ENCODE results near the gene TLR3. TPM values are rescaled to one million over a fixed set of nuclear protein-coding genes. Genes with fewer than 3 reads are reported as not detected.
"Not testable (repeated sequence)": the region's sequence is repeated elsewhere in the genome, so short reads cannot be mapped to it uniquely, and the experiment has no call there.

TLR3 gene
- total RNA-seq, 1 experiment from 2014 or later = 3.9 TPM

GRCh38 chr4:186039697-186040096, 29.3 kb upstream of the TLR3 start:
- in situ Hi-C loops (cut with HindIII; ENCODE audit: low sequenced_read_pairs) = no loop called here
- no peak for DNase-seq (ENCODE audit: low spot score)

DNA sequence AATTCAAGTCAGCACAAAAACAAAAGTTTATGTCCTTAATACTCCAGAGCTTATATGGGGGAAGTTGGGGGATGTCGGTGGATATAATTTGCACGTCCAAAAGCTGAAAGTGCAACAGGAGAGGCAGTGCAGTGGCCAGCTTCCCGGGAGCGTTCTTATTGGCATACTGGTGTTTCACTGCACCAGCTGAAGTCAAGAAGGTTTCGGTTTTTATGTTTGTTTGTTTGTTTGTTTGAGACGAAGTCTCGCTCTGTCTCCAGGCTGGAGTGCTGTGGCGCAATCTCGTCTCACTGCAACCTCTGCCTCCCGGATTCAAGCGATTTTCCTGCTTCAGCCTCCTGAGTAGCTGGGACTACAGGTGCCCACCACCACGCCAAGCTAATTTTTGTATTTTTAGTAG, 28.6 kb upstream of the TLR3 start:
- in situ Hi-C loops (cut with HindIII; ENCODE audit: low sequenced_read_pairs) = no loop called here
- DNase-seq (ENCODE audit: low spot score) = no peak

DNA sequence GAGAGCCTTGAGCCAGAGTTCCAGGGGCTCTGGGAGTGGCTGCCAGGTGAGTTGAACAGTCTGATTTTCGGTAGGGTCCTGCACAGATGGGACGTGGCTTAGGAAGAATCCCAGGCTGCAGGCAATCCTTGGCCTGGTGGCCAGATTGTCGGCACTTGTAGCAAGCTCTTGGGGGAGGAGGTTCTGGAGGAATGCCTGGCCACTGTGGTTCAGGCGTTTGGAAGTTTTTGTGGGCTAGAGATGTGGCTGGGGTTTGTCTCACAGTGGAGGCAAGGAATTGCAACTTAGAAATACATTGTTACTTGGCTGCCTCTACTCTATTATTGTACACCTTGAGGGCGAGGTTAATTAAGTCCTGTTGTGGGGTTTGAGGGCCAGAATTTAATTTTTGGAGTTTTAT, 21.5 kb upstream of the TLR3 start:
- peak; percentile 32 for DNase-seq (ENCODE audit: low spot score)
- in situ Hi-C loops (cut with HindIII; ENCODE audit: low sequenced_read_pairs) = not testable (repeated sequence)

- DNase-seq (ENCODE audit: low spot score); in situ Hi-C loops (cut with HindIII; ENCODE audit: low sequenced_read_pairs): not testable (repeated sequence)
These were observed 18.8 kb upstream of the TLR3 start for GRCh38 chr4:186050135-186050534.

- in situ Hi-C loops (cut with HindIII; ENCODE audit: low sequenced_read_pairs) = no loop called here
- no peak for DNase-seq (ENCODE audit: low spot score)
These were observed 17.9 kb upstream of the TLR3 start for GRCh38 chr4:186051096-186051495.

DNA sequence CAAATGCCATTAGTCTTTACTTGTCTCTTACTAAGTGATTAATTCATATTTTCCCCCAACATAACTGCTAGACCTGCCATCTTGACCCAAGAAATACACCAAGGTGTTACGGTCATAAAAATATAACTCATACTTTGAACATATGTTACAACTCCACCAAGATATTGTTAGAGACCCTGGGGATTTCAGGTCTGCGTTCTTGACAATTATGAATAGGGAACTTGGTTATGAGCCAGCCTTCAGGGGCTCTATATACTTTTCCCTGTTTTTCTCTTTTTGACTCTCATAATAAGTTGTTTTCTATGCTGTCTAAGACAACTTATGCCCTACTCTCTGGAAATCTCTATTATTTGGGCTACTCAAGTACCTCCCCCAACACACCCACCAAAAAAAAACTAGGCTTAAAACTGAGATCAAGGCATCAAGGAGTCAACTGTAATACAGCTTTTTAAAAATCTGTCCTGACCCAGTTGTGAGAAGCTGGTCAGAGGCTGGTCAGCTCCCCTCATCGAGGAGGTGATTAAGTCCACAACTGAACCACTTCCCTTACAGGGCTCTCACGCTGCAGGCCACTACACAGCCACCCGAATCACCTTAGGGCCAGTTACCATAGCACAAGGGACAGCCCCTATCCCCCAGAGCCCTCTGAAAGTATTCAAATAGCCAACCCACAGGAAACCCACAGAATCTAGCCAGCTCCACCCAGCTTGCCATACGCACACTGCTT, 10.5 kb upstream of the TLR3 start:
- no peak for DNase-seq (ENCODE audit: low spot score)
- in situ Hi-C loops (cut with HindIII; ENCODE audit: low sequenced_read_pairs) = no loop called here

DNA sequence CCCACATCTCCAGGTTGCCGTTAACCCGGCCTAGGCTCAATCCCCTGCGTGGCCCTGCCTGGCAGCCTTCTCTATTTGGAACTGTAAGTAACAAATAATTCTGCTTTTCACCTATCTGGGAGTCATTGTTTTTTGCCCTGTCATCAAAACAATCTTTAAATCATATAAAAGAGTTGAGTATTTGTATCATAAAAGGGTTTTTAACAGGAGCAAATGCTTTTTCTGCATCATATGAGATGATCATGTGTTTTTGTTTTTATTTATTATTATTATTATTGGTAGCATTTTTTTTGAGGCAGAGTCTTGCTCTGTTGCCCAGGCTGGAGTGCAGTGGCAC, 10.0 kb upstream of the TLR3 start:
- DNase-seq (ENCODE audit: low spot score) = no peak
- in situ Hi-C loops (cut with HindIII; ENCODE audit: low sequenced_read_pairs) = no loop called here

DNA sequence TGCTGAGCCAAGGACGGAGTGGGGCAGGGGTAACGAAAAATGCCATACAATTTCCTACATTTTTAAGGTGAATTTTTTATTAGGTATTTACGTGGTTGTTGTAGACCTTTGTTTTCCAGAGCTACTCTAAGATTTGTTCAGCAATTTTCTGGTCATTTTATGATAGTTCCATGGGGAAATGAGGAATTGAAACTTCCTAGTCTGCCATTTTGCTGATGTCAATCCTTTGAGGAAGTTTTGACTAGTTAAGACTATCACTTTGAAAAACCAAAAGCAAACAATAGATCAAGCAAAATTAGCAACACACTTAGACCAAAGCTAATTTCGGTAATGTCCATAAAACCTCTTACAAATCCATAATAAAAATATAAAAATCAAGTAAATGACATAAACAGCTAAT, 7.0 kb upstream of the TLR3 start:
- in situ Hi-C loops (cut with HindIII; ENCODE audit: low sequenced_read_pairs) = no loop called here
- no peak for DNase-seq (ENCODE audit: low spot score)

GRCh38 chr4:186067757-186068385, 1.1 kb upstream of the TLR3 start:
- in situ Hi-C loops (cut with HindIII; ENCODE audit: low sequenced_read_pairs) = no loop called here
- DNase-seq (ENCODE audit: low spot score) = peak; percentile 43

DNA sequence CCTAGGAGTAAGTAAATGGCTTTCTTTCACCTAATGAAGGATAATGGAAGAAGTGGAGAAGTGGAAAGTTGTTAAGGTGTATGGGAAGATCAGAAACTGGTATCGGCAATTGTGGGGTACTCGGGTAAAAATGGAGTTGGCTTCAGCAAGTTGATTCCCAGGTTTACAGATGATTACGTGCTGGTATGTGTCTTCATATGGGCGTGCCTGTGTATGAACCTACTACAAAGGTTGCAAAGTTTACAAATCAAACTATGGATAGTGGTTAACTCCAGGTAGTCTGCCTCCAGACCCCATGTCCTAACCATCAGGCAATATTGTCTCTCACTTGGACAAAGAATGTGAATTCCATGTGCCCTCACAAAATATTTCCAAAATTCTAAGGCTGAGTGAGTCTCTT, 773 bp downstream of the TLR3 start:
- in situ Hi-C loops (cut with HindIII; ENCODE audit: low sequenced_read_pairs) = no loop called here
- no peak for DNase-seq (ENCODE audit: low spot score)

DNA sequence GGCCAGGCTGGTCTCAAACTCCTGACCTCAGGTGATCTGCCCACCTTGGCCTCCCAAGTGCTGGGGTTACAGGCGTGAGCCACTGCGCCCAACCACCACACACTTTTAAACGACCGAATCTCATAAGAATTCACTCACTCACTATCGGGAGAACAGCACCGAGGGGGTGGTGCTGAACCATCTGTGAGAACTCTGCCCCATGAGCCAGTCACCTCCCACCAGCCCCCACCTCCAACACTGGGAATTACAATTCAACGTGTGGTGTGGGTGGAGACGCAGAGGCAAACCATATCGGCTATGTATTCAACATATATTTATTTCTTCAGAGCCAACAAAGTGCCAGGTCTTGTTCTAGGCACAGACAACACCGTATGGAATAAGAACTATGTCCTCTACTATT, 3.6 kb downstream of the TLR3 start:
- no peak for DNase-seq (ENCODE audit: low spot score)
- in situ Hi-C loops (cut with HindIII; ENCODE audit: low sequenced_read_pairs) = no loop called here

DNA sequence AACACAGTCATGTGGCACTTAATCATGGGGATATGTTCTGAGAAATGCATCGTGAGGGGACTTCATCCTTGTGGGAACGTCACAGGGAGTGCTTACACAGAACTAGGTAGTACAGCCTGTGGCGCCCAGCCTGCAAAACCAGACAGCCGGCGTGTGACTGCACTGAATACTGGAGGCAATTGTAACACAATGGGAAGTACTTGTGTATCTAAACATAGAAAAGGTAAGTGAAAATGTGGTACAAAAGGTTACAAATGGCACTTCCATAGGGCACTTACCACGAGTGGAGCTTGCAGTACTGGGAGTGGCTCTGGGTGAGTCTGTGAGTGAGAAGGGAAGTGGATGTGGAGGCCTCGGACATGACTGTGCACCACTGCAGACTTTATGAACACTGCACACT, 5.2 kb downstream of the TLR3 start:
- no peak for DNase-seq (ENCODE audit: low spot score)
- in situ Hi-C loops (cut with HindIII; ENCODE audit: low sequenced_read_pairs) = no loop called here

- DNase-seq (ENCODE audit: low spot score) = no peak
- in situ Hi-C loops (cut with HindIII; ENCODE audit: low sequenced_read_pairs) = no loop called here
These were observed 10.2 kb downstream of the TLR3 start for GRCh38 chr4:186078981-186079638.

- in situ Hi-C loops (cut with HindIII; ENCODE audit: low sequenced_read_pairs) = no loop called here
- DNase-seq (ENCODE audit: low spot score) = no peak
These were observed 10.7 kb downstream of the TLR3 start for GRCh38 chr4:186079694-186080093.

- in situ Hi-C loops (cut with HindIII; ENCODE audit: low sequenced_read_pairs) = no loop called here
- DNase-seq (ENCODE audit: low spot score) = no peak
These were observed 12.3 kb downstream of the TLR3 start for GRCh38 chr4:186081202-186081807.

DNA sequence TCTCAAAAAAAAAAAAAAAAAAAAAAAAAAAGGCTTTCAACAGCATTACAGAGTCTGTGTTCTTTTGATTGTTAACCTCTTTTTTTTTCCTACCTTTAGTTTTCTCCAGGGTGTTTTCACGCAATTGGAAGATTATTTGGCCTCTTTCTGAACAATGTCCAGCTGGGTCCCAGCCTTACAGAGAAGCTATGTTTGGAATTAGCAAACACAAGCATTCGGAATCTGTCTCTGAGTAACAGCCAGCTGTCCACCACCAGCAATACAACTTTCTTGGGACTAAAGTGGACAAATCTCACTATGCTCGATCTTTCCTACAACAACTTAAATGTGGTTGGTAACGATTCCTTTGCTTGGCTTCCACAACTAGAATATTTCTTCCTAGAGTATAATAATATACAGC, 13.3 kb downstream of the TLR3 start:
- no peak for DNase-seq (ENCODE audit: low spot score)
- in situ Hi-C loops (cut with HindIII; ENCODE audit: low sequenced_read_pairs) = no loop called here

DNA sequence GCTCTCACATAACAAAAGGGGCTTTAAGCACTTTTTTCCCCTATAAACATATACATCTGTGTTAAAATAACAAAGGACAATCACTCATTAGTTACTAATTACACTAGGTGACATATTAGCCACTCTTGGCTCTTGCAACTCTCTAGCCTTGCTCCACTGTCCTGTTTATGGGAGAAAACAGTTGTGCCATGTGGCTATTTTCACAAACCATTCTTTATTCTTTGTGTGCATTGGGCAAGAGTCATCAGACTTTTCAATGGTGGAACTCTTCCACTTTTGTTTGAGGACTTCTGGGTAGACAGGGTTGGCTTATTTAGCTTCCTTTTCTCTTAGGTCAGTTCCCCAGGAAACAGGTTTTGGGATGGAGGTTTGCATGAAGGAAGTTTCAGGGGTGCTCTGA, 19.6 kb downstream of the TLR3 start:
- in situ Hi-C loops (cut with HindIII; ENCODE audit: low sequenced_read_pairs) = no loop called here
- DNase-seq (ENCODE audit: low spot score) = no peak

- in situ Hi-C loops (cut with HindIII; ENCODE audit: low sequenced_read_pairs) = no loop called here
- DNase-seq (ENCODE audit: low spot score) = no peak
These were observed 23.3 kb downstream of the TLR3 start for GRCh38 chr4:186092296-186092695.

- in situ Hi-C loops (cut with HindIII; ENCODE audit: low sequenced_read_pairs) = no loop called here
- no peak for DNase-seq (ENCODE audit: low spot score)
These were observed 26.4 kb downstream of the TLR3 start for GRCh38 chr4:186095406-186095805.

DNA sequence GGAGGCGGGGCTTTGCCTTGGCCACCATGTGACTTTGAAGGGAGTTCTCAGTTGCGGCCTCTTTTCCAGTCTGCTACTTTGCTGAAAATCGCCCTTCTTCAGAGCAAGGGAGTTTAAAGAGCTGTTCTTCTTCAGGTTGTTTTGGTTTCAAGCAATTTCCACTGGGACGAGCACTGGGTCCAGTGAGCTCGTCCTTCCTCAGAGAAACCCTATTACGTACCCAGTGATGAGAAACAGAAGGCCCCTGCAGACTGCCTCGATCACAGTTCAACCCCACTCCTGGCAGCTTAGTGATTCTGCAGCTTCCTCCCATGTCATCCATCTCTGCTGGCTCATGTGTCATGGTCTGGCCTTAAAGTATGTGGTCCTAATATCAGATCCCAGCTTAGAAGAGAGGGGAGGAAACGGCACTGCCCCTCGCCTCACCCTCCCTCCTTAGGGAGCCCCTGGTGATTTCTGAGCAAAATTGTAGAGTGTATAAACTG, 27.8 kb downstream of the TLR3 start:
- in situ Hi-C loops (cut with HindIII; ENCODE audit: low sequenced_read_pairs) = no loop called here
- no peak for DNase-seq (ENCODE audit: low spot score)

All from G401 (cell line).